Measurements from ENCODE around the gene CYREN. TPM values are rescaled to one million over a fixed set of nuclear protein-coding genes. Genes with fewer than 3 reads are reported as not detected.

CYREN gene
- total and polyA plus RNA-seq, 4 donors, result 17.8 to 31.7 (median 24.4) TPM

DNA sequence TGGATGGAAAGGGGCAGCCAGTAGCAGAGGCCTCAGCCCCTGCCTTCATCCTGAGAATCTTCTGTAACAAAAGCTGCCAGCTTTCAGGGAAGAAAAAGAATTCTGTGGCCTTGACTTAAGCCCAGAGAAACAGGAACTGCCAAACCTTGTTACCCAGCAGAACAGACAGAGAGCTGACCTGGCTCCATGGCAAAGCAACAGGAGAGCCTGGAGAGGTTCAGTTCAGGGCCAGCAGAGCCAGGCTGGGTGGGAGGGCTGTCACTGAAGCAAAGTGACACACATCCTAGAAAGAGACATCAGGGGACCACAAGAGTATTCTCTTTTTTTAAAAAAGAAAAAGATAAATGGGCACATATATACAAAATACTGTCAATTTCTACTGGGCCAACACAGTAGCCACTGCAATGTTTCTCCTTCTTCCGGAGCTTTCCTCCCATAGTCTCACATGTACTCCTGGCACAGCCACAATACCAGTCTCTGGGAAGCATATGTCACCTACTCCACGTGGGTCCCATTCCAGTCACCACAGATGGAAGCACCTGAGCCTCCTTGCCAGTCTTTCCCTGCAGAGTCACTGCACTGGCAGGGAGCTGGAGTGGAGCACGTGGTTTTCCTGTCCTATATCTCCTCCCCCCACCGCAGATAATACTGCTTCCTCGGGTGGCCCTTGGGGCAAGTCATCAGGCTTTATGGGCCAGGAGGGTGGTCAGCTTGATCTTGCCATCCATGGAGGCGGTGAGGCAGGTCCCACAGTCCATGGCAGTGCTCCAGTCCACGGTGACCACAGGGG, 15.2 kb upstream of the CYREN start:
- no peak overlapping the region for H3K27ac ChIP-seq (ENCODE audit: low read depth in 1 of 2, low read length in 2 of 2)
- H3K9me3 ChIP-seq (ENCODE audit: control insufficient read depth, low read length), result peaks cover 12% of the 10 kb centered on the region
- ATAC-seq (ENCODE audit: low FRiP score) (no peak), DNase-seq (peak in 1 of 2 donors; percentile 51)
- WGBS, 2 donors, result 87 to 89% methylated on average over 7 of the region's 7 CpGs
- no peaks in the 10 kb centered on the region for H3K27me3 ChIP-seq (ENCODE audit: control insufficient read depth in 1 of 2, insufficient read depth in 2 of 2, low read length in 1 of 2)
- H3K4me3 ChIP-seq (ENCODE audit: low read length in 2 of 2), result no peak overlapping the region
- no peaks in the 10 kb centered on the region for H3K4me1 ChIP-seq (ENCODE audit: control insufficient read depth in 1 of 2, insufficient read depth in 2 of 2, low read length in 2 of 2)
- intact Hi-C loops (cut with DNase I), result no loop called here
- peaks cover 12 to 18% of the 10 kb centered on the region in 2 donors for H3K36me3 ChIP-seq (ENCODE audit: control insufficient read depth in 1 of 2, insufficient read depth in 2 of 2, low read length in 1 of 2)

DNA sequence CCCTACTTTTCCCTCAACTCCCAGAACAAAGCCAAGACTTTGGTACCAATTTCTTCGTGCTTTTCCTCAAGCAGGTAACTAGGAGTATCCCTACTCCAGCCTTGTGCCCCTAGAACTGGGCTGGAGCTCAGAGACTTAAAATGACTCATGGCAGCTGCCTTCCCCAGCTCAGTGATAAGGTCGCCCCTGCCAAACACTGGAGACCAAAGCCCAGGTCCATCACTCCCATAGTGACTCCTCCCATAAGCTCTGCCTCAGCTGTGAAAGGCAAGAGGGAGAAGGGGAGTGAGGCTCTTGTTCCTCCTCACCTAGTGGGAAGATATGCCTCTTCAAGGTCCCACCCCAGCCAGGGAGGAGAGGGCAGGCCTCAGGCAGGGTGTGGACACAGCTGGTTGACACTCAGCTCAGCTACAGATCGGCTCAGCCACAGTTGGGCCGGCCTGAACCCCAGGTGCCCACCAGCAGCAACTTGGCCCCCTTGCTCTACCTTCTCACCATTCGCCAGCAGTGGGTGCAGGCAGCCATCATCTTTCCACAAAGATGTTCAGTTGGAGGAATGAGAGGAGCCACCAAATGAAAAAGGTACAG, 13.8 kb upstream of the CYREN start:
- DNase-seq (no peak), ATAC-seq (ENCODE audit: low FRiP score) (no peak)
- Histone ChIP-seq H3K9me3 (ENCODE audit: control insufficient read depth, low read length) (peaks cover 12% of the 10 kb centered on the region), H3K27me3 (ENCODE audit: control insufficient read depth in 1 of 2, insufficient read depth in 2 of 2, low read length in 1 of 2) (no peaks in the 10 kb centered on the region), H3K27ac (ENCODE audit: low read depth in 1 of 2, low read length in 2 of 2) (no peak overlapping the region), H3K4me1 (ENCODE audit: control insufficient read depth in 1 of 2, insufficient read depth in 2 of 2, low read length in 2 of 2) (no peaks in the 10 kb centered on the region), H3K36me3 (ENCODE audit: control insufficient read depth in 1 of 2, insufficient read depth in 2 of 2, low read length in 1 of 2) (peaks cover 12 to 18% of the 10 kb centered on the region in 2 donors), H3K4me3 (ENCODE audit: low read length in 2 of 2) (no peak overlapping the region)
- intact Hi-C loops (cut with DNase I), result no loop called here
- WGBS, 2 donors, result 93% methylated on average over 5 of the region's 5 CpGs

DNA sequence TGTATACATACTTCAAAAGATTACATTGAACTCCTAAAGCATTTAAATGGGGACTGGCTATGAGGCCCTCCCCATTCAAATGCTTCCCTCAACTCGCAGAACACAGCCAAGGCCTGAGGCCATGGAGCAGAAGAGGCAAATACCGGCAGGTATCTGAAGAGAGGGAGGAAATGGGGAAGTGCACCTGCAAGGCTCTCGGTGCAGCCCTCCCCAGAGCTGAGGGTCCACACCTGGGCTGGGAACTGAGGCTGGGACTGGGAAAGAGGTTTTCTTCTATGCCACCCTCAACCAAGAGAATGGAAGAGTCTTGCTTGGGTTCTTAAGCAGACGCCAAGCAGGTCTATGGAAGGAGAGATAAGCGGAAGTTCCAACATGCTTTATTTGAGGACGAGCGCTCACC, 13.0 kb upstream of the CYREN start:
- Histone ChIP-seq H3K4me3 (ENCODE audit: low read length in 2 of 2) (no peak overlapping the region), H3K27ac (ENCODE audit: low read depth in 1 of 2, low read length in 2 of 2) (no peak overlapping the region), H3K4me1 (ENCODE audit: control insufficient read depth in 1 of 2, insufficient read depth in 2 of 2, low read length in 2 of 2) (no peaks in the 10 kb centered on the region), H3K9me3 (ENCODE audit: control insufficient read depth, low read length) (peaks cover 12% of the 10 kb centered on the region), H3K36me3 (ENCODE audit: control insufficient read depth in 1 of 2, insufficient read depth in 2 of 2, low read length in 1 of 2) (peaks cover 12 to 15% of the 10 kb centered on the region in 2 donors), H3K27me3 (ENCODE audit: control insufficient read depth in 1 of 2, insufficient read depth in 2 of 2, low read length in 1 of 2) (no peaks in the 10 kb centered on the region)
- 97 to 99% methylated on average over 7 of the region's 7 CpGs for WGBS, 2 donors
- DNase-seq (no peak), ATAC-seq (ENCODE audit: low FRiP score) (no peak)
- intact Hi-C loops (cut with DNase I), result no loop called here

DNA sequence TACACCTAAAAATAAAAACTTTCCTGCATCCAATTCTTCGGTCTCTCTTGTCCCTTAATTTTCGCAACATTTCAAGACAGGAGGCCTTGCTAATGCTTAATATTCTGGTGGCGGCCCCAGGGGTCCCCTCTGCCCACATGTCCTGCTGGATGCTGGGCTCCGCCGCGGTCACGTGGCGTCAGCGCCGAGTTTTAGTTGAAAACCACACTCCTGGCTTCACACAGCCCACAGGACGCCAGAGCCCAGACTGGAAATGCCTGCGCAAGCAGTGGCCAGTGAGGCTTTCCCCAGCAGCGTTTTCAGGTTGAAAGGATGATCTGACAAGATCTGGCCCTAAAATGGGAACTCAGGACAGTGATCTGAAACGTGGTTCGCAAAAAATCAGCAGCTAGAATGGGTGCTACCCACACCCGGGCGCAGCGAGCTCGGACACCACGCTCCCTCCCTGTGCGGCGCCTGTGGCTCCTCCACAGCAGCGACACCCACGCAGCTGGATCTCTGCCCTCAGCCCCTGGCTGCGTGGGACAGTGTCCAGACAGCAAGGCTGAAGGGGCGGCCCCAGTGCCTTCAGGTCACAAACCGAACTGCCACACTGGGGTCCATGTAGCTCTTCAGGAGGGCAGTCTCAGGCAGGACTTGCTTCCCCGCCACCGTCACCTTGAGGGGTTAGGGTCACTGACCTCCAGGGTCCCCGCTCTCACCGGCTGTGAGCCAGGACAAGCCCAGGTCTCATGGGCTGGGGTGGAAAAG, 11.6 kb upstream of the CYREN start:
- 98% methylated on average over 31 of the region's 31 CpGs for WGBS, 2 donors
- Histone ChIP-seq H3K27ac (ENCODE audit: low read depth in 1 of 2, low read length in 2 of 2) (no peak overlapping the region), H3K36me3 (ENCODE audit: control insufficient read depth in 1 of 2, insufficient read depth in 2 of 2, low read length in 1 of 2) (peaks cover 12 to 15% of the 10 kb centered on the region in 2 donors), H3K4me3 (ENCODE audit: low read length in 2 of 2) (no peak overlapping the region), H3K27me3 (ENCODE audit: control insufficient read depth in 1 of 2, insufficient read depth in 2 of 2, low read length in 1 of 2) (no peaks in the 10 kb centered on the region), H3K4me1 (ENCODE audit: control insufficient read depth in 1 of 2, insufficient read depth in 2 of 2, low read length in 2 of 2) (no peaks in the 10 kb centered on the region), H3K9me3 (ENCODE audit: control insufficient read depth, low read length) (peaks cover 12% of the 10 kb centered on the region)
- ATAC-seq (ENCODE audit: low FRiP score) (no peak), DNase-seq (peak in 1 of 2 donors; percentile 33)
- intact Hi-C loops (cut with DNase I), result no loop called here

DNA sequence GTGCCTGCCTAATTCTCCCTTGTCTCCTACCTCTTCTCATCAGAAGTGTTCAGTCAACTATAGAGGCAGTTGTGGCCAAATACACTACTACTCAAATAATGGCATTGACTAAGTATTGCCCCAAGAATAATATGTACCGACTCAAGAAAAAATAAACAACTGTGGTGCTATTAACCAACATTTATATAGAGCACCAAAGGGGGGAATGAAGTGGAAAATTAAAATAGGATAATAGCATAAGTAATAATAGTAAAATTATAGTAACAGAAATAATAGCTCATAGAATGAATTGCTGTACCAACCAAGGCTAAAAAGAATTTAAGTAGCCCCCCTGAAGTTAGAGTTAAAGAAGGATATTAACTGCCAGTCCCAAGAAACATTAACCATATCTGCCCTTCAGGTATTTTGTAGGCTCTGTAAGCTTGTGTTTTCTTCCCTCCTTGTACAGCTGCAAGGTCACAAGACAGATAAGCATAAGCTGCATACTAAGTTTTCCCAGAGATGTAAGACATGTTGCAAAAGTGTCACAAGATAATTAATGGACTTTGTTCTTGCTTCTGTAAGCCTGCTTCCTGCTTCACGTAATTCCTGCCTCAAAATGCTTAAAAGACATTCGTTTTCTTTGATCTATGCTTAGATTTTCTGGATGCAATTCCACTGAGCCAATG, 10.9 kb upstream of the CYREN start:
- ATAC-seq (ENCODE audit: low FRiP score), result no peak

DNA sequence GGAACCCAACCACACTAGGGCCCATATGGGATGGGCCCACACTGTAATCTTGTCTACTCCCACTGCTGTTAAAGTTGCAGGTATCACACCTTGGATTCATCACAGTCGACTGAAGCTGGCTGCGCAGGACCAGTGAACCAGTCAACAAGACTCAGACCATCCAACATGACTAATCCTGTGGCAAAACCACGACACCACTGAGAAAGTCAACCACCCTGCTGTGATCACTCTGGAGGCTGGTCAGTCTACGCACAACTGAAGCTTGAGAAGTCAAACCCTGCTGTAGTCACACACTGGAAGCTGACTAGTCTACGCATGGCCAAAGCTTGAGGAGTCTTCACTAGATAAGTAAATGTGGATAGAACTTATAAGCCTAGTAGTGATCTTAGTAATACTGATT, 9.6 kb upstream of the CYREN start:
- 98% methylated on average over 5 of the region's 5 CpGs for WGBS, 2 donors
- H3K4me3 ChIP-seq (ENCODE audit: low read length in 2 of 2), result no peak overlapping the region
- no peaks in the 10 kb centered on the region for H3K4me1 ChIP-seq (ENCODE audit: control insufficient read depth in 1 of 2, insufficient read depth in 2 of 2, low read length in 2 of 2)
- peaks cover 12 to 14% of the 10 kb centered on the region in 2 donors for H3K36me3 ChIP-seq (ENCODE audit: control insufficient read depth in 1 of 2, insufficient read depth in 2 of 2, low read length in 1 of 2)
- ATAC-seq (ENCODE audit: low FRiP score) (no peak), DNase-seq (no peak)
- intact Hi-C loops (cut with DNase I), result no loop called here
- no peak overlapping the region for H3K27ac ChIP-seq (ENCODE audit: low read depth in 1 of 2, low read length in 2 of 2)
- peaks cover 12% of the 10 kb centered on the region for H3K9me3 ChIP-seq (ENCODE audit: control insufficient read depth, low read length)
- H3K27me3 ChIP-seq (ENCODE audit: control insufficient read depth in 1 of 2, insufficient read depth in 2 of 2, low read length in 1 of 2), result no peaks in the 10 kb centered on the region

More for the DNA sequence above, 10.9 kb upstream of the CYREN start:
- no peaks in the 10 kb centered on the region for H3K4me1 ChIP-seq (ENCODE audit: control insufficient read depth in 1 of 2, insufficient read depth in 2 of 2, low read length in 2 of 2)
- H3K9me3 ChIP-seq (ENCODE audit: control insufficient read depth, low read length), result peaks cover 12% of the 10 kb centered on the region
- intact Hi-C loops (cut with DNase I), result no loop called here
- WGBS, 2 donors, result 82 to 90% methylated on average over 3 of the region's 3 CpGs
- no peak for DNase-seq
- H3K4me3 ChIP-seq (ENCODE audit: low read length in 2 of 2), result no peak overlapping the region
- no peak overlapping the region for H3K27ac ChIP-seq (ENCODE audit: low read depth in 1 of 2, low read length in 2 of 2)
- peaks cover 12 to 15% of the 10 kb centered on the region in 2 donors for H3K36me3 ChIP-seq (ENCODE audit: control insufficient read depth in 1 of 2, insufficient read depth in 2 of 2, low read length in 1 of 2)
- no peaks in the 10 kb centered on the region for H3K27me3 ChIP-seq (ENCODE audit: control insufficient read depth in 1 of 2, insufficient read depth in 2 of 2, low read length in 1 of 2)

DNA sequence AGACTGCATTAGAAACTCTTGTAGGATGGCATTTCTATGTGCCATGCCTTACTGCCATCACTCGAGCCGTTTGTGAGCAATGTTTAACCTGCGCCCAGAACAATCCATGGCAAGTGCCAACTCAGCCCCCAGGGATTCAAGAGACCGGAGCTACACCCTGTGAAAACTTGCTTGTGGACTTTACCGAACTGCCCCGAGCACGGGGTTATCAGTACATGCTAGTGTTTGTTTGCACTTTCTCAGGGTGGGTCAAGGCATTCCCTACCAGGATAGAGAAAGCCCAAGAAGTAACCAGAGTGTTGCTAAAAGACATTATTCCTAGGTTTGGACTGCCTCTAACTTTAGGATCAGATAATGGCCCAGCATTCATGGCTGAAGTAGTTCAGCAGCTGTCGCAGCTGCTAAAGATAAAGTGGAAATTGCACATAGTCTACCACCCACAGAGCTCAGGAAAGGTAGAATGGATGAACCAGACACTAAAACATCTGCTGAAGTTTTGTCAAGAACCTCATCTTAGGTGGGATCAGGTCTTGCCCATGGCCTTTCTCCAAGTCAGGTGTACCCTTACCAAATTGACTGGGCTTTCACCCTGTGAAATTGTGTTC, 8.9 kb upstream of the CYREN start:
- ATAC-seq (ENCODE audit: low FRiP score) (no peak), DNase-seq (no peak)
- Histone ChIP-seq H3K27ac (ENCODE audit: low read depth in 1 of 2, low read length in 2 of 2) (no peak overlapping the region), H3K4me3 (ENCODE audit: low read length in 2 of 2) (no peak overlapping the region), H3K4me1 (ENCODE audit: control insufficient read depth in 1 of 2, insufficient read depth in 2 of 2, low read length in 2 of 2) (no peaks in the 10 kb centered on the region), H3K36me3 (ENCODE audit: control insufficient read depth in 1 of 2, insufficient read depth in 2 of 2, low read length in 1 of 2) (peaks cover 12% of the 10 kb centered on the region in 2 donors), H3K27me3 (ENCODE audit: control insufficient read depth in 1 of 2, insufficient read depth in 2 of 2, low read length in 1 of 2) (no peaks in the 10 kb centered on the region), H3K9me3 (ENCODE audit: control insufficient read depth, low read length) (peaks cover 12% of the 10 kb centered on the region)
- WGBS, 2 donors, result 20 to 46% methylated on average over 8 of the region's 8 CpGs
- intact Hi-C loops (cut with DNase I), result no loop called here

DNA sequence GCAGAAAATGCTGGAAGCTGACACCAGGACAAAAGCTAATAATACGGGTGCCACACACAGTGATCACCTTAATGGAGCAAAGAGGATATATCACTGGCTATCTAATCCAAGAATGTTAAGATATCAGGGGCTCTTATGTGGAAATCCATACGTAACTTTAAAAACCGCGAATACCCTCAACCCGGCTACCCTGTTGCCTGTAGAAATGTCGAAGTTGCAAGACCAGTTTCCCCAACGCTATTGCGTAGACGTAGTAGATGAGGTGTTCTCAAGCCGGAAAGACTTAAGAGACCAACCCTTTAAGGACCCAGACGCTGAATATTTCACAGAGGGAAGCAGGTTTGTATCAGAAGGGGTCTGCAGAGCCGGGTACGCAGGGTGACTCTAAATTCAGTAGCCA, 7.9 kb upstream of the CYREN start:
- no peak for DNase-seq

More for the DNA sequence above, 7.9 kb upstream of the CYREN start:
- H3K4me1 ChIP-seq (ENCODE audit: control insufficient read depth in 1 of 2, insufficient read depth in 2 of 2, low read length in 2 of 2), result no peaks in the 10 kb centered on the region
- H3K36me3 ChIP-seq (ENCODE audit: control insufficient read depth in 1 of 2, insufficient read depth in 2 of 2, low read length in 1 of 2), result peaks cover 6 to 7% of the 10 kb centered on the region in 2 donors
- no peaks in the 10 kb centered on the region for H3K27me3 ChIP-seq (ENCODE audit: control insufficient read depth in 1 of 2, insufficient read depth in 2 of 2, low read length in 1 of 2)
- ATAC-seq (ENCODE audit: low FRiP score), result no peak
- no peak overlapping the region for H3K27ac ChIP-seq (ENCODE audit: low read depth in 1 of 2, low read length in 2 of 2)
- no peak overlapping the region for H3K4me3 ChIP-seq (ENCODE audit: low read length in 2 of 2)
- H3K9me3 ChIP-seq (ENCODE audit: control insufficient read depth, low read length), result peaks cover 12% of the 10 kb centered on the region
- WGBS, 2 donors, result 90% methylated on average over 13 of the region's 13 CpGs
- intact Hi-C loops (cut with DNase I), result no loop called here

Measured in aorta (tissue), 5 donors.